MG63 (cell line): ENCODE measurements around the gene SLC26A9. TPM values are rescaled to one million over a fixed set of nuclear protein-coding genes. Genes with fewer than 3 reads are reported as not detected.
"Not testable (repeated sequence)": the region's sequence is repeated elsewhere in the genome, so short reads cannot be mapped to it uniquely, and the experiment has no call there.

Experiments
- DNase-seq: peaks from one replicate; pipeline ENCODE4 v3.0.0-alpha.2; 2020
- H3K27me3 ChIP-seq: fragments of 250-450 bp; sonication (Bioruptor Pico); 2 replicates; pipeline ENCODE4 v1.5.1; 2020; ENCODE audit warnings: mild to moderate bottlenecking, moderate library complexity
- H3K36me3 ChIP-seq: fragments of 250-450 bp; sonication (Bioruptor Pico); 2 replicates; pipeline ENCODE4 v1.5.1; 2020; ENCODE audit warnings: mild to moderate bottlenecking, moderate library complexity
- H3K4me3 ChIP-seq: fragments of 250-450 bp; sonication (Bioruptor Pico); 2 replicates; pipeline ENCODE4 v1.5.1; 2020; ENCODE audit warnings: mild to moderate bottlenecking, moderate library complexity
- H3K9me3 ChIP-seq: fragments of 250-450 bp; sonication (Bioruptor Pico); 2 replicates; pipeline ENCODE4 v1.5.1; 2020; ENCODE audit warnings: mild to moderate bottlenecking, moderate library complexity
- total RNA-seq: library from RNA; depleted of rRNA; stranded (reverse); fragments of >200 nt; shearing (Covaris generic); gene quantifications from 2 replicates; pipeline ENCODE4 v1.2.3, GENCODE V29; 2014; ENCODE audit warnings: low replicate concordance

SLC26A9 gene
- total RNA-seq, 1 experiment from 2014 or later = not detected

DNA sequence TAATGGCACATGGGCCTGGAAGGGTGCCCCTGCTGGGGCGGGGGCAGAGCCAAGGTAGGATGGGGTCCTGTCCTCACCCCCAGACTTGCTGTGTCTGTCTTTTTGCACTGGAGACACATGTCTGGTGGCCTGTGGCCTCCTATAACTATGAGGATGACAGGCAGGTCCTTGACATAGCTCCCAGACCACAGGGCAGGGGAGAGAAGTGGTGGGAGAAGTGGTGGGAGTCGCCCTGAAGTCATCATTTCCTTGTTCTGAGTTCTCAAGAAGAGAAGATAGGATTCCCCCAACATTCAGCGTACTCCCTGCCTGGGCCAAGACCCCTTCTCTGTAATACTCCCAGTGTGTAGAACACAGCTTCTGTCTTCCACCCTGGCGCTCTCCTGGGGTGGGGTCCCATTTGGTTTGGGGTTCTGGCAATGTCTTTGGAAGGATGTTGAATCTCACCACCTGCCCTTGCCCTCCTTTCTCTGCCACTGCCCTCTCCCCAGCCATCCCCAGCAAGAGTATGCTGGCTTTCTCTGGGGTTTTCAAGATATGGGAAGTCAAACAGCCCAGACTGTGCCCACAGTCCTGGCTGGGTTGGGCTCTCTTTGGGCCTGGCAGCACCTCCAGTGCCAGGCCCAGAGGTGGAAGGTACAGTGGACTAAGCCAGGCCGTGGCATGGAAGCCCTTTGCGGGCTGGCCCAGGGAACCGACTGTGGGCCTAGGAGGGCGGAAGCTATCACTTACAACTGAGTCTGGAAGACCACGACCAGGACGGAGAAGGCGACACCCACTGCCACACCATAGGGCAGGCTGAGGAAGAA, 19.4 kb downstream of the SLC26A9 start:
- H3K27me3 ChIP-seq = no peaks in the 10 kb centered on the region
- no peak overlapping the region for H3K4me3 ChIP-seq
- H3K9me3 ChIP-seq = no peaks in the 10 kb centered on the region
- H3K36me3 ChIP-seq = no peaks in the 10 kb centered on the region
- DNase-seq = no peak

GRCh38 chr1:205922806-205923205, 20.4 kb downstream of the SLC26A9 start:
- H3K36me3 ChIP-seq = no peaks in the 10 kb centered on the region
- no peak overlapping the region for H3K4me3 ChIP-seq
- H3K27me3 ChIP-seq = no peaks in the 10 kb centered on the region
- H3K9me3 ChIP-seq = no peaks in the 10 kb centered on the region
- DNase-seq = no peak

DNA sequence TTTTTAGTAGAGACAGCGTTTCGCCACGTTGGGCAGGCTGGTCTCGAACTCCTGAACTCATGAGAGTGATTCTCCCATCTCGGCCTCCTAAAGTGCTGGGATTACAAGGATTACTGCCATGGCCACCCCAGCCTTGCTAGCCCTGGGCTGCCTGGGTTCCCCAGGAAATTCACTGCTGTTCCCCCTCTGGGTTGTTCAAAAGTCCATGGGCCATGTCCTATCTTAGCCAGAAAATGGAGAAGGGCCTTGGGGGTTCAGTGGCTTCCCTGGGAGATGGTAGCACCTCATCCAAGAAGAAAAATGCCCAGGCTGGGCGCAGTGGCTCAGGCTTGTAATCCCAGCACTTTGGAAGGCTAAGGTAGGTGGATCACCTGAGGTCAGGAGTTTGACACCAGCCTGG, 20.9 kb downstream of the SLC26A9 start:
- no peak for DNase-seq
- Histone ChIP-seq H3K36me3 (no peaks in the 10 kb centered on the region), H3K27me3 (no peaks in the 10 kb centered on the region), H3K4me3 (no peak overlapping the region), H3K9me3 (no peaks in the 10 kb centered on the region)

GRCh38 chr1:205921570-205921909, 21.7 kb downstream of the SLC26A9 start:
- no peak for DNase-seq
- H3K27me3 ChIP-seq = no peaks in the 10 kb centered on the region
- no peaks in the 10 kb centered on the region for H3K9me3 ChIP-seq
- no peaks in the 10 kb centered on the region for H3K36me3 ChIP-seq
- H3K4me3 ChIP-seq = no peak overlapping the region

GRCh38 chr1:205920861-205921569, 22.2 kb downstream of the SLC26A9 start:
- Histone ChIP-seq H3K36me3 (no peaks in the 10 kb centered on the region), H3K27me3 (no peaks in the 10 kb centered on the region), H3K9me3 (no peaks in the 10 kb centered on the region), H3K4me3 (no peak overlapping the region)
- no peak for DNase-seq

GRCh38 chr1:205920159-205920558, 23.1 kb downstream of the SLC26A9 start:
- Histone ChIP-seq H3K4me3 (no peak overlapping the region), H3K9me3 (no peaks in the 10 kb centered on the region), H3K36me3 (no peaks in the 10 kb centered on the region), H3K27me3 (no peaks in the 10 kb centered on the region)
- no peak for DNase-seq

- H3K4me3 ChIP-seq = no peak overlapping the region
- DNase-seq = peak; percentile 65
- no peaks in the 10 kb centered on the region for H3K36me3 ChIP-seq
- no peaks in the 10 kb centered on the region for H3K9me3 ChIP-seq
- H3K27me3 ChIP-seq = no peaks in the 10 kb centered on the region
Measured at GRCh38 chr1:205918955-205919746, 24.1 kb downstream of the SLC26A9 start.

- H3K27me3 ChIP-seq = no peaks in the 10 kb centered on the region
Measured at GRCh38 chr1:205917466-205918238, 25.6 kb downstream of the SLC26A9 start.

GRCh38 chr1:205916541-205916940, 26.7 kb downstream of the SLC26A9 start:
- no peaks in the 10 kb centered on the region for H3K27me3 ChIP-seq
- no peak overlapping the region for H3K4me3 ChIP-seq
- no peaks in the 10 kb centered on the region for H3K36me3 ChIP-seq
- DNase-seq = peak; percentile 55
- no peaks in the 10 kb centered on the region for H3K9me3 ChIP-seq

More at GRCh38 chr1:205917466-205918238, 25.6 kb downstream of the SLC26A9 start:
- no peak for DNase-seq
- no peak overlapping the region for H3K4me3 ChIP-seq
- no peaks in the 10 kb centered on the region for H3K36me3 ChIP-seq
- H3K9me3 ChIP-seq = no peaks in the 10 kb centered on the region

- Histone ChIP-seq H3K9me3 (no peaks in the 10 kb centered on the region), H3K4me3 (no peak overlapping the region), H3K27me3 (no peaks in the 10 kb centered on the region), H3K36me3 (no peaks in the 10 kb centered on the region)
- no peak for DNase-seq
Measured at GRCh38 chr1:205915354-205915990, 27.8 kb downstream of the SLC26A9 start.

DNA sequence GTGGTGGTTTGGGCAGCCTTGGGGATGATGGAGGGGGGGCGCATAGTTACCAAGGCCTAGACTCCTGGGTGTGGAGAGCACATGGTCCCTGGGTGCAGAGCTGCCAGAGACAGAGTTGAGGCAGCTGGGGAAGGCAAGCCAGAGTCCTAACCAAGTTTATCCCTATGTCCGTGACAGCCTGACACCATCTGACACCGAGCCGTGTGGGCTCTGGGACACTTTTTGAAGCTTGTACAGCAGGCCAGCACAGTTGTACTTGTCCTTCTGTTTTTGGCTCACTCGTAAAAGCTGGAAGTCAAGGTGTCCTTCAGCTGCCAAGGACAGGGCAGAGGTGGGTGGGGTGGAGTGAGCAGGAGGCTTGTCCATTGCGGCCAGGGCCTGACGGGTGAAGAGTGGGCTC, 28.5 kb downstream of the SLC26A9 start:
- H3K9me3 ChIP-seq = no peaks in the 10 kb centered on the region
- H3K4me3 ChIP-seq = no peak overlapping the region
- H3K27me3 ChIP-seq = no peaks in the 10 kb centered on the region
- H3K36me3 ChIP-seq = no peaks in the 10 kb centered on the region
- no peak for DNase-seq

GRCh38 chr1:205914155-205914507, 29.1 kb downstream of the SLC26A9 start:
- Histone ChIP-seq H3K27me3 (no peaks in the 10 kb centered on the region), H3K36me3 (no peaks in the 10 kb centered on the region), H3K9me3 (no peaks in the 10 kb centered on the region), H3K4me3 (no peak overlapping the region)
- no peak for DNase-seq

DNA sequence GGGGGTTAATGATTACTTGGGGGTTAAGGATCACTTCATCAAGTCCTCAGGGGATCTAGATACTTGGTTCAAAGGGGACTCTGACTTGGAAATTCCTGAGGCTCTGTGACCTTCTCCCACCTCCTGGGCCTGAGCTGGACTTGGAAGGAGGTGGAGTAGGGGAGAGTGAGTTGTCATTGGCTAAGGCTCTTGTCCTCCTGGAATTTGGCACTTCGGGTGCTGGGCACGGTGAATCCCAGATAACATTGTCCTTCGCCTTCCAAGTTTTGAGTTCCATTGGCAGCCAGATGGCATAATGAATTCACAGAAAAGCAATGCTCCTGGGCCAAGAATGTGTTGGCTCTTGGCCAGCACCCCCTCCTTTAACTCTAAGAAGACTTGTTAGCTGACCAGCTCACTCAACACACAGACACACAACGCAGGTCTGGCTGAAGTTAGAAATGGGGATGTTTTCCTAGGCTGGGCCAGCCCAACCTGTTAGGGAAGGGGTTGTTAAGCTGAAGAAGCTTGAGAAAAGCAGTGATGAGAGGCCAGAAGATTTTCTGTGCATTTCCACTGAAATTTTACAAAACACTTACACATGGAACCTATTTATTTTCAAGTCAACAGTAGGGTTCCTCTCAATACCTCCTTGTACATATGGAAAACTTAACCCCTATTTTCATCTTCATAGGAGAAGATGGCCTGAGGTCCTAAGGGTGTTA, 29.7 kb downstream of the SLC26A9 start:
- no peak overlapping the region for H3K4me3 ChIP-seq
- H3K36me3 ChIP-seq = no peaks in the 10 kb centered on the region
- DNase-seq = peak; percentile 98
- no peaks in the 10 kb centered on the region for H3K27me3 ChIP-seq
- no peaks in the 10 kb centered on the region for H3K9me3 ChIP-seq

- Histone ChIP-seq H3K9me3 (peaks cover 16% of the 10 kb centered on the region), H3K36me3 (no peaks in the 10 kb centered on the region), H3K4me3 (no peak overlapping the region), H3K27me3 (no peaks in the 10 kb centered on the region)
- DNase-seq = peak; percentile 45
Measured at GRCh38 chr1:205907794-205908193, 35.5 kb downstream of the SLC26A9 start.

GRCh38 chr1:205905095-205905494, 38.2 kb downstream of the SLC26A9 start:
- H3K27me3 ChIP-seq, H3K4me3 ChIP-seq, H3K36me3 ChIP-seq, DNase-seq: not testable (repeated sequence)
- H3K9me3 ChIP-seq = peaks cover 37% of the 10 kb centered on the region

DNA sequence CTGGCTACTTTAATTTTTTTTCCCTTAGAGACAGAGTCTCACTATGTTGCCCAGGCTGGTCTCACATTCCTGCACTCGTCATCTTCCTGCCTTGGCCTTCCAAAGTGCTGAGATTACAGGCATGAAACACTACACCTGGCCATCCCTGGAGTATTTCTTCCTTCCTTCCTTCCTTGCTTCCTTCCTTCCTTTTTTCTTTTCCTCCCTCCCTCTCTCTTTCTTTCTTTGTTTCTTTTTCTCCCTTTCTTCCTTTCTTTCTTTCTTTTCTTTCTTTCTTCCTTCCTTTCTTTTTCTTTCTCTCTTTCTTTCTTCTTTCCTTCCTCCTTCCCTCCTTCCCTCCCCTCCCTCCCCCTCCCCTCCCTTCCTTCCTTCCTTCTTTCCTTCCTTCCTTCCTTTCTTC, 46.9 kb downstream of the SLC26A9 start:
- Histone ChIP-seq H3K36me3 (peaks cover 15% of the 10 kb centered on the region), H3K4me3 (no peak overlapping the region), H3K27me3 (no peaks in the 10 kb centered on the region), H3K9me3 (peaks cover 27% of the 10 kb centered on the region)
- DNase-seq = no peak
